HL-60 (cell line): ENCODE results near the gene RAB1B.

ENCODE experiments used
- GABPA ChIP-seq: IDR thresholded peaks from 2 replicates; pipeline ENCODE4 v1.6.1; 2012; ENCODE audit warnings: low read depth
- POLR2AphosphoS5 ChIP-seq: IDR thresholded peaks from 2 replicates; pipeline ENCODE4 v1.6.1; 2012; ENCODE audit warnings: low read depth
- SPI1 ChIP-seq: IDR thresholded peaks from 2 replicates; pipeline ENCODE4 v1.6.1; 2012; ENCODE audit warnings: low read depth, mild to moderate bottlenecking, borderline replicate concordance
- TF ChIP-seq, protein P1 (sequence below): IDR thresholded peaks from 2 replicates; pipeline ENCODE4 v1.6.1; 2012; ENCODE audit warnings: low read depth; ENCODE audit not compliant: insufficient replicate concordance
- TF ChIP-seq, protein P2 (sequence below): IDR thresholded peaks from one replicate; pipeline ENCODE4 v1.5.1; 2011; ENCODE audit warnings: low read length, control low read depth, inconsistent platforms; ENCODE audit not compliant: insufficient read depth

- TF ChIP-seq POLR2AphosphoS5, result no peak
- TF ChIP-seq SPI1, result no peak
- TF ChIP-seq, protein P1, sequence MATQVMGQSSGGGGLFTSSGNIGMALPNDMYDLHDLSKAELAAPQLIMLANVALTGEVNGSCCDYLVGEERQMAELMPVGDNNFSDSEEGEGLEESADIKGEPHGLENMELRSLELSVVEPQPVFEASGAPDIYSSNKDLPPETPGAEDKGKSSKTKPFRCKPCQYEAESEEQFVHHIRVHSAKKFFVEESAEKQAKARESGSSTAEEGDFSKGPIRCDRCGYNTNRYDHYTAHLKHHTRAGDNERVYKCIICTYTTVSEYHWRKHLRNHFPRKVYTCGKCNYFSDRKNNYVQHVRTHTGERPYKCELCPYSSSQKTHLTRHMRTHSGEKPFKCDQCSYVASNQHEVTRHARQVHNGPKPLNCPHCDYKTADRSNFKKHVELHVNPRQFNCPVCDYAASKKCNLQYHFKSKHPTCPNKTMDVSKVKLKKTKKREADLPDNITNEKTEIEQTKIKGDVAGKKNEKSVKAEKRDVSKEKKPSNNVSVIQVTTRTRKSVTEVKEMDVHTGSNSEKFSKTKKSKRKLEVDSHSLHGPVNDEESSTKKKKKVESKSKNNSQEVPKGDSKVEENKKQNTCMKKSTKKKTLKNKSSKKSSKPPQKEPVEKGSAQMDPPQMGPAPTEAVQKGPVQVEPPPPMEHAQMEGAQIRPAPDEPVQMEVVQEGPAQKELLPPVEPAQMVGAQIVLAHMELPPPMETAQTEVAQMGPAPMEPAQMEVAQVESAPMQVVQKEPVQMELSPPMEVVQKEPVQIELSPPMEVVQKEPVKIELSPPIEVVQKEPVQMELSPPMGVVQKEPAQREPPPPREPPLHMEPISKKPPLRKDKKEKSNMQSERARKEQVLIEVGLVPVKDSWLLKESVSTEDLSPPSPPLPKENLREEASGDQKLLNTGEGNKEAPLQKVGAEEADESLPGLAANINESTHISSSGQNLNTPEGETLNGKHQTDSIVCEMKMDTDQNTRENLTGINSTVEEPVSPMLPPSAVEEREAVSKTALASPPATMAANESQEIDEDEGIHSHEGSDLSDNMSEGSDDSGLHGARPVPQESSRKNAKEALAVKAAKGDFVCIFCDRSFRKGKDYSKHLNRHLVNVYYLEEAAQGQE, result no peak
- TF ChIP-seq, protein P2, sequence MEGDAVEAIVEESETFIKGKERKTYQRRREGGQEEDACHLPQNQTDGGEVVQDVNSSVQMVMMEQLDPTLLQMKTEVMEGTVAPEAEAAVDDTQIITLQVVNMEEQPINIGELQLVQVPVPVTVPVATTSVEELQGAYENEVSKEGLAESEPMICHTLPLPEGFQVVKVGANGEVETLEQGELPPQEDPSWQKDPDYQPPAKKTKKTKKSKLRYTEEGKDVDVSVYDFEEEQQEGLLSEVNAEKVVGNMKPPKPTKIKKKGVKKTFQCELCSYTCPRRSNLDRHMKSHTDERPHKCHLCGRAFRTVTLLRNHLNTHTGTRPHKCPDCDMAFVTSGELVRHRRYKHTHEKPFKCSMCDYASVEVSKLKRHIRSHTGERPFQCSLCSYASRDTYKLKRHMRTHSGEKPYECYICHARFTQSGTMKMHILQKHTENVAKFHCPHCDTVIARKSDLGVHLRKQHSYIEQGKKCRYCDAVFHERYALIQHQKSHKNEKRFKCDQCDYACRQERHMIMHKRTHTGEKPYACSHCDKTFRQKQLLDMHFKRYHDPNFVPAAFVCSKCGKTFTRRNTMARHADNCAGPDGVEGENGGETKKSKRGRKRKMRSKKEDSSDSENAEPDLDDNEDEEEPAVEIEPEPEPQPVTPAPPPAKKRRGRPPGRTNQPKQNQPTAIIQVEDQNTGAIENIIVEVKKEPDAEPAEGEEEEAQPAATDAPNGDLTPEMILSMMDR, result no peak
- no peak for TF ChIP-seq GABPA
Observed at GRCh38 chr11:66240781-66241136, 27.7 kb upstream of the RAB1B start.
